Breast epithelium (tissue), 4 donors: ENCODE measurements around the gene SEL1L3. TPM values are rescaled to one million over a fixed set of nuclear protein-coding genes. Genes with fewer than 3 reads are reported as not detected.

ENCODE experiments used
- DNase-seq, 2 donors: peaks; one replicate each; pipeline ENCODE4 v3.0.0-alpha.2; 2019; ENCODE audit warnings: low spot score in 2 of 2
- H3K27ac ChIP-seq, 2 donors: fragments of 200-600 bp; sonication (generic) in 1 of 2; one replicate each; pipeline ENCODE4 v1.5.1; 2016 to 2019; ENCODE audit warnings: mild to moderate bottlenecking in 1 of 2
- H3K27me3 ChIP-seq, 2 donors: fragments of 200-600 bp; sonication (generic) in 1 of 2; one replicate each; pipeline versions ENCODE4 v1.5.1 to v1.6.0; 2017 to 2019; ENCODE audit warnings: control low read depth in 1 of 2, mild to moderate bottlenecking in 1 of 2
- H3K36me3 ChIP-seq: fragments of 200-600 bp; one replicate; pipeline ENCODE4 v1.5.1; 2019
- H3K4me1 ChIP-seq, 2 donors: fragments of 200-600 bp; sonication (generic); one replicate each; pipeline ENCODE4 v1.5.1; 2016 to 2019; ENCODE audit warnings: control low read depth in 1 of 2
- H3K4me3 ChIP-seq, 3 donors: fragments of 200-600 bp; sonication (generic); 1 replicate in 2 of 3; 2 replicates in 1 of 3; pipeline ENCODE4 v1.5.1; 2016 to 2019; ENCODE audit warnings: mild to moderate bottlenecking in 3 of 3, moderate library complexity in 2 of 3
- H3K9me3 ChIP-seq, 2 donors: fragments of 200-600 bp; sonication (generic) in 1 of 2; one replicate each; pipeline ENCODE4 v1.5.1; 2016 to 2019; ENCODE audit warnings: control low read depth in 1 of 2
- POLR2A ChIP-seq: fragments of 450-650 bp; IDR thresholded peaks from one replicate; pipeline ENCODE4 v1.6.1; 2016; ENCODE audit warnings: antibody characterized with exemption, mild to moderate bottlenecking, moderate library complexity
- POLR2AphosphoS5 ChIP-seq, 3 donors: sonication (generic); formaldehyde crosslinking; IDR thresholded peaks; one replicate each; pipeline ENCODE4 v1.6.1; 2017; ENCODE audit warnings: antibody characterized with exemption in 3 of 3
- intact Hi-C: fragments of 100-400 bp; cut with DNase I; formaldehyde crosslinking; loops from one replicate; pipeline ENCODE4 v1.15.1; 2023; ENCODE audit warnings: low total_unique reads
- total RNA-seq, 3 donors: library from RNA; depleted of rRNA; stranded (reverse); fragments of >200 nt; gene quantifications; one replicate each; pipeline ENCODE4 v1.1.0, GENCODE V29; 2016
- TF ChIP-seq, protein P1 (sequence below), 3 donors: fragments of 450-650 bp; IDR thresholded peaks; one replicate each; pipeline ENCODE4 v1.5.1; 2016 to 2017; ENCODE audit warnings: antibody characterized with exemption in 3 of 3, mild to moderate bottlenecking in 3 of 3, moderate library complexity in 3 of 3

The SEL1L3 gene
- total RNA-seq, 3 donors from 2014 or later: 10.7 to 15.5 (median 14.7) TPM

DNA sequence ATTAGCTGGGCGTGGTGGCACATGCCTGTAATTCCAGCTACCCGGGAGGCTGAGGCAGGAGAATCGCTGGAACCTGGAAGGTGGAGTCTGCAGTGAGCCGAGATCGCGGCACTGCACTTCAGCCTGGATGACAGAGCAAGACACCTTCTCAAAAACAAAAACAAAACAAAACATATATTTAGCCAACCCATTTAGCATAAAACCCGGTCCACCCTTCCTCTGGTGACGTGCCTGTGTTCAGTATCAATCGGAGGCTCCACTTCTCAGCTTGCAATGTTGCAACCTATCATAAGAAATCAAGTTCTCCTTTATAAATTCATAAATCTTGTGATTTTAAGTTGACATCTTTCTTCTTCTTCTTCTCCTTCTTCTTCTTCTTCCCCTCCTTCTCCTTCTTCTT is 133.2 kb downstream of the SEL1L3 start:
- TF ChIP-seq, protein P1, sequence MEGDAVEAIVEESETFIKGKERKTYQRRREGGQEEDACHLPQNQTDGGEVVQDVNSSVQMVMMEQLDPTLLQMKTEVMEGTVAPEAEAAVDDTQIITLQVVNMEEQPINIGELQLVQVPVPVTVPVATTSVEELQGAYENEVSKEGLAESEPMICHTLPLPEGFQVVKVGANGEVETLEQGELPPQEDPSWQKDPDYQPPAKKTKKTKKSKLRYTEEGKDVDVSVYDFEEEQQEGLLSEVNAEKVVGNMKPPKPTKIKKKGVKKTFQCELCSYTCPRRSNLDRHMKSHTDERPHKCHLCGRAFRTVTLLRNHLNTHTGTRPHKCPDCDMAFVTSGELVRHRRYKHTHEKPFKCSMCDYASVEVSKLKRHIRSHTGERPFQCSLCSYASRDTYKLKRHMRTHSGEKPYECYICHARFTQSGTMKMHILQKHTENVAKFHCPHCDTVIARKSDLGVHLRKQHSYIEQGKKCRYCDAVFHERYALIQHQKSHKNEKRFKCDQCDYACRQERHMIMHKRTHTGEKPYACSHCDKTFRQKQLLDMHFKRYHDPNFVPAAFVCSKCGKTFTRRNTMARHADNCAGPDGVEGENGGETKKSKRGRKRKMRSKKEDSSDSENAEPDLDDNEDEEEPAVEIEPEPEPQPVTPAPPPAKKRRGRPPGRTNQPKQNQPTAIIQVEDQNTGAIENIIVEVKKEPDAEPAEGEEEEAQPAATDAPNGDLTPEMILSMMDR (IDR thresholded peaks at IDR 0.05): no peak
- no peak for TF ChIP-seq POLR2AphosphoS5 (IDR thresholded peaks at IDR 0.05)
- no peak for TF ChIP-seq POLR2A
- intact Hi-C loops: no loop called here
- H3K27me3 ChIP-seq: no peaks in the 10 kb centered on the region
- no peak for DNase-seq
- H3K36me3 ChIP-seq: no peaks in the 10 kb centered on the region
- H3K9me3 ChIP-seq: no peaks in the 10 kb centered on the region
- H3K4me3 ChIP-seq: no peak overlapping the region
- H3K27ac ChIP-seq: no peak overlapping the region
- H3K4me1 ChIP-seq: no peaks in the 10 kb centered on the region

DNA sequence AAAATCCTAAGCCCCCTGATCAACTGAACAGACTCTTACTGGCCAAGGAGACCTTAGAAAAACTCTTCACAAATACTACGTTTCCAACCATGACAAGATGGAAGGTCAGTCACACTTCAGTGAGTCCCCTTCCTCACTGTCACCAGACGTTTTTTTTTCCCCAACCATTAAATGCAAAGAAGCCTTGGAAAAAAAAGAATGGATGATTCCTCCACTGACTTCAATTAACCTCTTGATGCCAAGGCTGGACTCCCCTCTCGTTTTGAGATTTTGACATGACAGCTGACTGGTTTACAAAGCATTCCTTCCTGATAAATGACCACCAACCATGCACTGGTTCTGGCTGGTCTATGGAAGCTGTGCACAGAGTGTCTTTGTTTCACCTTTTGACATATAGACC is 133.9 kb downstream of the SEL1L3 start:
- TF ChIP-seq POLR2AphosphoS5 (IDR thresholded peaks at IDR 0.05) (no peak), POLR2A (no peak)
- TF ChIP-seq, protein P1 (IDR thresholded peaks at IDR 0.05): no peak
- Histone ChIP-seq H3K4me3 (no peak overlapping the region), H3K36me3 (no peaks in the 10 kb centered on the region), H3K4me1 (no peaks in the 10 kb centered on the region), H3K27ac (no peak overlapping the region), H3K27me3 (no peaks in the 10 kb centered on the region), H3K9me3 (no peaks in the 10 kb centered on the region)
- intact Hi-C loops: no loop called here
- DNase-seq: no peak

DNA sequence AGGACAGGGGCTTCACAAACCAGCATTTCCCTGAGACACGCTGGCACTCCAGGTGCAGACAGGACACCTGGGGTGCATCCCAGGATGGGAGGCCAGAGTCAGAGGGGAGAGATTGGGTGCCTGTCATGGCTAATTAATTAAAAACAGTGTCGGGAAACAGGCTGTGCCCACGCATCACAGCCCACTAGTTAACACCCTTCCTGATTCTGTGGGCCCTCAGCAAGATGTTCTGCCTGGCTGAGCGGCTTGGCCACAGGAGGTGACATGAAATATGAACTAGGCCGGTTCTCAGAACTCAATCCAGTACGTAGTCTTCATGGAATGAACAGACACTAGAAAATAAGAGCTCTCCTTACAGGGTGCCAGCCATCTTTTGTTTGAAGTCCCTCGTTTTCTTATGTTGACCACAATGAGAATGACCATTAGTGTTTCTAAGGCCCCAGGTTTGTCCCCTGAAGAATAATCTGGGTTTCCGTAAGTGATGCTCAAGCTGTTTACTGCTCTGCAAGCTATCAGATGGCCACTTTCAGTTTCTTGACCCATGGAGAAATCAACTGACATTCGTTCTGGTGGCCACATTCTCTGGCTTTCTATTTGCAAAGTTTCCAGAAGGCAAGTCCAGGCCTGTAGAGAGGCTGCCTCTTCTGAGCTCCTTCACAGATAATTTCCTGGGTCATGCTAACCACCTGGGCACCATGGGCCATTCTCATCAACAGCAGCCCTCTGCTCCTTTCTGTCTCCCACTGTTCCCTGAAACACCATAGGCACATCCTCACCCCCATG is 134.9 kb downstream of the SEL1L3 start:
- H3K36me3 ChIP-seq: no peaks in the 10 kb centered on the region
- DNase-seq: no peak
- intact Hi-C loops: no loop called here
- H3K9me3 ChIP-seq: no peaks in the 10 kb centered on the region
- H3K27ac ChIP-seq: no peak overlapping the region
- TF ChIP-seq POLR2A (no peak), POLR2AphosphoS5 (IDR thresholded peaks at IDR 0.05) (no peak)
- TF ChIP-seq, protein P1 (IDR thresholded peaks at IDR 0.05): no peak
- H3K27me3 ChIP-seq: no peaks in the 10 kb centered on the region
- no peaks in the 10 kb centered on the region for H3K4me1 ChIP-seq
- H3K4me3 ChIP-seq: no peak overlapping the region

- no peak overlapping the region for H3K27ac ChIP-seq
- TF ChIP-seq POLR2A: no peak
- TF ChIP-seq, protein P1 (IDR thresholded peaks at IDR 0.05): no peak
- no peak for TF ChIP-seq POLR2AphosphoS5 (IDR thresholded peaks at IDR 0.05)
- intact Hi-C loops: no loop called here
- no peaks in the 10 kb centered on the region for H3K36me3 ChIP-seq
- H3K27me3 ChIP-seq: no peaks in the 10 kb centered on the region
- H3K4me3 ChIP-seq: no peak overlapping the region
- DNase-seq: no peak
- H3K9me3 ChIP-seq: no peaks in the 10 kb centered on the region
- H3K4me1 ChIP-seq: no peaks in the 10 kb centered on the region
Measured at GRCh38 chr4:25725870-25726269, 136.9 kb downstream of the SEL1L3 start.

DNA sequence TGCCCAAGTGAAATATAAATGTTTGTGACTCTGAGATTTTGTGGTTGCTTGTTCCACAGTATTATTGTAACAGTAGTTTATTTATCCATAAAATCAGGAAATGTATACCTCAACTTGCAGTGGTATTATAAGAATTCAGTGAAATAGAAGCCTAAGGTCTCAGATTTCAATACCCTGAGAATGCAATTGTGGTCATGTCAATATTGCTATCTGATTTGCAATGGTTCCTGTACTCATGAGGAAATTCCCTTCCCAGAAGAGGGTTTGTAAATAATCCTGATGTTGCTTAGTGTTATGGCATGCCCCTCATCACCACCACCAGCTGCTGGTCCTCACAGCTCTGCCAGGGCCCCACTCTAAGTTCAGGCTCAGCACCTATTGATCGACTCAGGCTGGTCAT is 139.4 kb downstream of the SEL1L3 start:
- no peak for TF ChIP-seq POLR2A
- TF ChIP-seq POLR2AphosphoS5 (IDR thresholded peaks at IDR 0.05): no peak
- TF ChIP-seq, protein P1 (IDR thresholded peaks at IDR 0.05): no peak
- no peak for DNase-seq
- H3K9me3 ChIP-seq: no peaks in the 10 kb centered on the region
- H3K4me1 ChIP-seq: no peaks in the 10 kb centered on the region
- H3K27ac ChIP-seq: no peak overlapping the region
- intact Hi-C loops: no loop called here
- H3K4me3 ChIP-seq: no peak overlapping the region
- no peaks in the 10 kb centered on the region for H3K36me3 ChIP-seq
- H3K27me3 ChIP-seq: no peaks in the 10 kb centered on the region
